NOMO-1 treated with DMSO at 0.1 percent for 48 hours (cell line): ENCODE results near the gene SLC39A8.
"Not testable (repeated sequence)": the region's sequence is repeated elsewhere in the genome, so short reads cannot be mapped to it uniquely, and the experiment has no call there.

Experiments
- DNase-seq: peaks from one replicate; lab custom pipeline; 2025; ENCODE audit not compliant: unreplicated experiment; lab: John Stamatoyannopoulos, UW

The SLC39A8 gene

GRCh38 chr4:102243296-102243695, 102.0 kb downstream of the SLC39A8 start:
- not testable (repeated sequence) for DNase-seq

- no peak for DNase-seq
Measured at GRCh38 chr4:102234243-102234838, 110.9 kb downstream of the SLC39A8 start.

DNA sequence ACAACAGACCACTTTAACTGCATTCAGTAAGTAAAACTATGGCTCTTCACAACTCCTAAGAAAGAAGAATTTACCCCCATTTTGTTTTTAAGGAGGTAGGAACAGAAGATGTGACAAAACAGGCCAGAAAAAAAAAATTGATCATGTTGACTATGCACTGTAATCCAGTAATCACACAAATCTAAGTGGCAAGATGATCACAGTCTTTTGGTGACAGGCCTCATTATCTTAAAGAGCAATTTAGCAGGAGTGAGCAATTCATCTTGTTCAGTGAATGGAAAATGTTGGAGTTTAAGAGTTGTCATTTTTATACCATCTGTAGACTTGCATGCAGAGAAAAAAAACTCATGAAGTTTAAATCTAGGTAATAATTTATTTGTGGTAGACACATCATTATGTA, 115.1 kb downstream of the SLC39A8 start:
- no peak for DNase-seq

GRCh38 chr4:102227388-102227787, 117.9 kb downstream of the SLC39A8 start:
- no peak for DNase-seq

GRCh38 chr4:102223461-102223860, 121.8 kb downstream of the SLC39A8 start:
- no peak for DNase-seq

DNA sequence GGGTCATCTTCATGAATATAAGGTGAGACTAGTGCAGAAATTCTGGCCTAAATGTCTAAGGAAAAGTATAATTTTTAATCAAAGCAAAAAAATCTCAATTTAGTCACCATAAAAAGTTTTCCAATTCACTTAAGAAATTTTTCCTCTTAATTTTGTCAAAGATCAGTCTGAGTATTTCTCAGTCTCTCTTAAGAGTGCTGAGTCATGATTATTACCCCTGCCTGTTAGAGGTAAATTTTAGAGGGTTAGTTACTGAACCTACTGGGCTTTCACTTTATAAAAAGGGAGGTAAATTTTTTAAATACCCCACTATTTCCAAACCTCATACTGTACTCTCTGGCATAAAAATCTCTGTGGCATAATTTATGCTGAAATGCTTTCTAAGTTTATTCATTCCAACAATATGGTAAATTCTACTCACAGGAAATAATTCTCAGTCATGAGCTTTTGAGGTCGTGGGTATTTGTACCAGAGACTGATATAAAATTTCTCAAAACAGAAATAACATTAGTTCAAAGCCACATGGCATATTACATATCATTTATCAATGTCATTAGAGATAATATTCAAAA, 122.4 kb downstream of the SLC39A8 start:
- DNase-seq = no peak

DNA sequence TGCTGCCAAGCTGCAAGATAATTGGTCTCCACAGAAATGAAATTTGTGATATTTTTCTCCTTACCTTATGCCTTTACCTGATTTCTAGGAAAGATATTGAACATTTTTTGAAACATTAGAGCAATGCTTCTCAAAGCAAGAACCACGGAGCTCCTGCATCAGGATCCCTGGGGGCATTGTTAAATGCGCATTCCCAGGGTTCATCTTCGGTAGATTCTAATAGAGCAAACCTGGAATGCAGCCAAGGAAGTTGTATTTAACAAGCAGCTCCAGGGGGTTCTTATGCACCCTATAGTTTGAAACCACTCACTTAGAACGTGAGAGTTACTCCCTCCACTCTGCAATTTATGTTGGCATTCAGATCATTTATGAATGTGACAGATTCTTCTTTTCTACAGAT, 126.2 kb downstream of the SLC39A8 start:
- no peak for DNase-seq

GRCh38 chr4:102218656-102219055, 126.6 kb downstream of the SLC39A8 start:
- no peak for DNase-seq

DNA sequence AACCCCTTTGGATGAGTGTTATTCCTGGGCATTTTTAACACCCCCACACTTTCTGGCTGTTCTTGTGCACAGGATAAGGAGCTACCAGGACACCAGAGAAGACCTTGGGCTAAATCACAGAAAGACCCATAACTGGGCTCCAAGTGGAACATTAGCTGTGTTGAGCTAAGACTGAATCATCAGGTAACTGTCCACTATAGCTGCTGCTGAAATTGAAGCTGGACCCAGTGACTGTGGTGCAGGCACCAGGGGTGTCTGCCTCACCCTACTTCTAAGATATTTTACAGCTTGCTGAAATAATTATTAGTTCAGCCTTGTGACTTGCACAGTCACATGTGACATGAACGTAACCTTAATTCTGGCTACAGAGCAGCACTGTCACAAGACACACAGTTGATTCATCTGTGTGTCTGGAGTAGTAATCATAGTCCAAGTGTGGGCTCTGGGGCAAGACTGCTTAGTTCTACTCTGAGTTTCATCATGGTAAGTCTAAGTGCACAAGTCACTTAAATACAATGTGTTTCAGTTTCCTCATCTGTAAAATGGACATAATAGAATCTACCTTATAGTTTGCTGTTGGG, 127.4 kb downstream of the SLC39A8 start:
- DNase-seq = no peak

DNA sequence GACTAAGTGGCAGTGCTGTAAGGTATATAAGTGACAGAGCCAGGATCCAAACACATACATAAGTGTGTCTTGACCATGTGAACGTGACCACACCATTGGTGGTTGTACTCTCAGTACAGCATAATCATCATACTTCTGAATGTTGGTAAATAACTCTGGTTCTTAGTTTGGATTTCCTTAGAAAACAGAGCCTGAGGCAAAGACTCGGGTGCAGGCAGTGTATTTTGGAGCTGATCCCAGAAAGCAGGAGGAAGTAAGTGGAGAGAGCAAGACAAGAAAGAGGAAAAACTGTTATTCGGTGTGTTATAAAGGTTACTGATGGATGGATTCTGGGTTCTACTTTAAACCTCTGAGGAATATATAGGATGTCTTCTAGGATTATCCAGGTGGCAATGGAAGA, 127.9 kb downstream of the SLC39A8 start:
- DNase-seq = no peak

DNA sequence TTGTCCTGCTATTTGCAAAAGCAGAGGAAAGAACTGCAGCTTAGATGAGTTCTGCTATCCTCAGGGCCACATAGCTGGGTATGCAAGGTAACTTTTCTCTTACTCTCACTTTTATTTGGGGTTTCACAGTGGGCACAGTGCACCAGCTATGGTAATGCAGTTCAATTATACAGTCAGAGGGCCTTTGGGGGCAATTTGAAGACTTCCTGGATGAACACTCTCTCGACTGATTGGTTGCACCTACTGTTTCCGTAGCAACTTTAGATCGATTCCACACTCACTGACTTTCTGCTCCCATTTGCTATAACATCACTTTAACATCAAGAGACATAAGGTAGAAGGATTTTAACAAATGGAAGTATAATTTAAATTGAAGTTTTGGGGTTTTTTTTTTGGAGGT, 128.6 kb downstream of the SLC39A8 start:
- DNase-seq = no peak

GRCh38 chr4:102213031-102213430, 132.3 kb downstream of the SLC39A8 start:
- DNase-seq = no peak
